DMS114 treated with DMSO at 0.1 percent for 48 hours (cell line): ENCODE data around the gene IQSEC1.

Experiments
- DNase-seq: peaks from one replicate; lab custom pipeline; 2025; ENCODE audit not compliant: unreplicated experiment; lab: John Stamatoyannopoulos, UW

The IQSEC1 gene

GRCh38 chr3:13085846-13086179 is 12.6 kb upstream of the IQSEC1 start:
- no peak for DNase-seq

DNA sequence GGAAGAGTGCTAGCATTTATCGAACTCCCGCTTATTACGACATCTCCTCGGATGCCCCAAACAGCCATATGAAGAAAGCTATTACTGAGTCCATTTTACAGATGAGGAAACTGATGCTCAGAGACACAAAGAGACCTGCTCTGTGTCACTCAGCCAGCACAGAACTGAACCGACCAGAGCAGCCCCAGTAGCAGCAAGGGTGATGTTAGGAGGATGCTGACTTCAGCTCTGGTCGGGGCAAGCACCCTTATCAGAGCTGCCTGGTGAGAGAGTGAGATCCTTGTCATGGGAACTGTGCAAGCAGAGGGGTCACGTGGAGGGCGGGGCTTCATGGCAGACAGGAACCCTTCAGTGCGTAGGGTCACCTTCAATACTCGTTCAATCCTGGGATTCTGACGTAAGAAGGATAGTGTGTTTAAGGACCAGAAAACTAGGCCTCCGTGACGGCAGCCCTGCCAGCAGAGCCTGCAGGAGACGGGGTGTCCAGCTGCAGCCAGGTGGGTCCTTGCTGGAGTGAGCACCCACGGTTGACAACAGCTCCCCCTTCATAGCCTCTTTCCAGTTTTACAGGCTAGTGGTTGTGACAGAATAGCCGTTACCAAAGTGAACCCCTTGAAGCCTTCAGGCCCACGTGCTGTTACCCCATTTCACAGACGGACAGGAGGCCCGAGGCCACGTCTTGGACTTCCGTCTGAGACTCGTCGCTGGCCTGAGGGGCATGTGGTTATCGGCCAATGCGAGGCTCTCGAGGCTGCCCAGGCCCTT is 12.0 kb upstream of the IQSEC1 start:
- no peak for DNase-seq

DNA sequence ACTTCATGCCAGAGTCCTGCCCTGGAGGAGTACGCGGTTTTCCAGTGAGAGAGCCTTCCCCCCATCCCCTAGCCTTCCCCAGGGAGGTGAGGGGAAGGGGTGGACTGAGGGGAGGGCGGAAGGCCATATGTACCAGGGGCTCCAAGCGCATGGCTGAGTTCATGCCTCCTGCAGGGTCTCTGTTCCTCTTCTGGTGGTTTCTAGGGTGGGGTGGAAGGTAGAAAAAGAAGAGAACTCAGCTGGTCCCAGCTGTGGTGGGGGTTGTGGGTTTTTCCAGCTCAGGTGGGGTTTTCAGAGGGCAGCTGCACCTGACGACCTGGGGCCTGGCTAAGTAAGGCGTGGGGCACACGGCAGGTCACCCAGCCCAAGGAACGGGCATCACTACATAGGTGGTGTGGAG is 10.7 kb upstream of the IQSEC1 start:
- no peak for DNase-seq

DNA sequence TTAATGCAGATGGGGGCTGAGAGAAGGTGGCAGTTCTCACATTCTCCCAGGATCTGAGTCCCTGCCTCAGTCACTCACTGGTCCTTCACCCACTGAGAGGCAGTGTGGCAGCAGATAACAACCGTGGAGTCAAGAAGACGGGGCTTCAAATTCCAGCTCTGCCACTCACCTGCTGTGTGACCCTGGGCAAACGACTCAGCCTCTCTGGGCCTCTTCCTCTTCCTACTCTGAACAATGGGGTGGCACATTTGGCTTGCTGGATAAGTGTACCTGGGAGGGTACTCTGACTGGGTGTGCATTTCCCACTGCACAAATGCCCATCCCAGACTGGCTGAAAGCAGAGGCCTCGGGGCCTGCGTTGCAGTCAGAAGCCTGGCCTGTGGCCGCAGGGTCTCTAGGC is 10.0 kb upstream of the IQSEC1 start:
- DNase-seq: no peak

GRCh38 chr3:13082677-13083076 is 9.4 kb upstream of the IQSEC1 start:
- no peak for DNase-seq

GRCh38 chr3:13081603-13082360 is 8.6 kb upstream of the IQSEC1 start:
- no peak for DNase-seq

GRCh38 chr3:13080591-13080990 is 7.4 kb upstream of the IQSEC1 start:
- DNase-seq: no peak

GRCh38 chr3:13080026-13080425 is 6.8 kb upstream of the IQSEC1 start:
- DNase-seq: no peak

GRCh38 chr3:13079510-13079909 is 6.3 kb upstream of the IQSEC1 start:
- DNase-seq: no peak

- DNase-seq: no peak
Observed at GRCh38 chr3:13079051-13079450, 5.8 kb upstream of the IQSEC1 start.

GRCh38 chr3:13078163-13078905 is 5.1 kb upstream of the IQSEC1 start:
- DNase-seq: no peak

GRCh38 chr3:13077431-13078162 is 4.4 kb upstream of the IQSEC1 start:
- no peak for DNase-seq

GRCh38 chr3:13075986-13076654 is 2.9 kb upstream of the IQSEC1 start:
- DNase-seq: no peak

GRCh38 chr3:13075318-13075717 is 2.1 kb upstream of the IQSEC1 start:
- no peak for DNase-seq

DNA sequence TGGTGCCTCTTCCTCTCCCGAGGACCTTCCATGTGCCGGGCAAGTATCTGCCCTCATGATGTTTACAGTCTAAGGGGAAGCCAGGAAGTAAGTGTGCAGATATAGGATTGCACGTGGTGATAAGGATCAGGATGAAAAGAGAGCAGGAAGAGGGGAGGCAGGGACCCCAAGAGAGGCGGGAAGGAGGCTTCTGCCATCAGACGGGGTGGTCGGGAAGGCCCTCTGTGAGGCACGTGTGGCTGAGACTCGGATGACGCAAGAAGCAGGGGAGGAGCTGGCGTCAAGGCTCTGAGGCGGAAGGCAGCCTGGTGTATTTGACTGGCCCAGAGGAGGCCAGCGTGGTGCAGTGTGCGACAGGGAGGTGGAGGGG is 762 bp upstream of the IQSEC1 start:
- no peak for DNase-seq

DNA sequence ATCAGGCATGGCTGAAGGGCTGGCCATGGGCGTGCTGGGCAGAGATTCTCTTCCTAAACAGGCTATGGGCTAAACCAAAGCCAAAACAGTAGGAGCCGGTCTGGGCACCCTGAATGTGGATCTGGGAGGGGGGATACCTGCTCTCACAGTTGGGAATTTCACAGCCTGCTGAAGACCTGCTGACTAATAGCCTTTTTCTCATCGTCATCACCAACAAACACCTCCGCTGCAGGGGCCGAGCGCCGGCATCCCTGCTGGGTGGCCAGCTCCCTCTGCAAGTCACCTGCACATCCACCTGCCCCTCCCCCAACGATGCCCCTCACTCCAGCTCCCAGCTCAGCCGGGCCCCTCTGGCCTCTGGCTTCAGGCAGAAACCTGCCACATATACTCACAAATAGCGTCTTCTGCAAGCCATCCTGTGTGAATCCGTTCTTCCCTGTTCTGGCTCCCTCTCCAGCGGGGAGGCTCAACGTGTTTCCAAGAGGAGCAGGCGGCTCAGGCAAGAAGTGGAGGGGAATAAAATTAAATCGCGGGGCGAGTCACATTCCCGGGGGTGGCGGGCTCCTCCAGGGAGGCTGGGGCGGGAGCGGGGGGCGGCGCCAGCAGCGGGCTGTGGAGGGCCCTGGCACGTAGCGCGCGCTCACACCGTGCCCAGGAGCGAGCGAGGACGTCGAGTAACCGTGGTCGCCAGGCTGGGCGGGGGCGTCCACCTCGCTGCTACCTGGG is 466 bp downstream of the IQSEC1 start:
- DNase-seq: no peak

DNA sequence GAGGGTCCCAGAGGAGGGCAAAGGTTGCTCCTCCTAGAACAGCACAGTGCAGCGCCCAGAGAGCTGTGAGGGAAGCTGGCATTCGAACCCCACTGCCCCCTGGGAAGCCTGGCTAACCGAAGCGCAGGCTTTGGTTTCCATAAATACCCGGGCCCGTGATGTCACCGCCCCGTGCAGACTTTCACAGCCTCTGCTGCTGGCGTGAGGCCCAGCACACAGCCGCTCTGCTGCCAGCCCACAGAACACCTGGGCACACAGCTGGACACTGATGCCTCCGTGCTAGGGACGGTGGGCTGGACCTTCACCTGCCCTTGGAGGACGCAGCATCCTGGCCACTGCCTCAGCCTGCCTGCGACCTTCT is 1.0 kb downstream of the IQSEC1 start:
- no peak for DNase-seq

DNA sequence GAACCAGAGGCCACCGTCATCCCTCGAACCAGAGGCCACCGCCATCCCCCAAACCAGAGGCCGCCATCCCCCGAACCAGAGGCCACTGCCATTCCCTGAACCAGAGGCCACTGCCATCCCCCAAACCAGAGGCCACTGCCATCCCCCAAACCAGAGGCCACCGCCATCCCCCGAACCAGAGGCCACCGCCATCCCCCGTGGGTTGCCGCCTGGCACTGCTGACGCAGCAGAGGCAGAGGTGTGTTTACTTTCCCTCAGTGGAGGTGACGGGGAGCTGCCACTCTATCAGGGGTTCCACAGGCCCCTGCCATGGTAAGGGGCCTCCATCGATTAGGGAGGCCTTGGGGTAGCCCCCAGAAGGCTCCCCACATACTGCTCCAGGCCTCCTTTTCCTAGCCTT is 1.5 kb downstream of the IQSEC1 start:
- DNase-seq: no peak

GRCh38 chr3:13070391-13071070 is 2.7 kb downstream of the IQSEC1 start:
- no peak for DNase-seq

DNA sequence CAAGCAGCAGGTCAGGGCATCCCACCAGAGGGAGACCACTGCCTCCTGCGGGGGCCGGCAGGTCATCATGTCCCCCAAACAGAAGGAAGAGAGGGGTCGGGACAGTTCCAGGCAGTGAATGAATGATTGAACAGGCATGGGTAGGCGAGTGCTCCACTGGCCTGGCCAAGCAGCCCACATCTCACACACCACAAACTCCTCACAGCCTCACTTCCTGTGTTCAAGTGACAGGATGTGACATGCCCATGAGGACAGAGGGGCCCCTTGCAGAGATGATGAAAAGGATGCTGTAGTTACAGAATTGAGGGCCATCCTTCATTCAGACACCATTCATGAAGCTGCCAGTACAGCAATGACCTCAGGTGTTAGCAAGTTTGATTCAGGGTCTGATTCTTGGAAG is 3.7 kb downstream of the IQSEC1 start:
- DNase-seq: no peak
